Measurements from ENCODE around the gene THAP11. TPM values are rescaled to one million over a fixed set of nuclear protein-coding genes. Genes with fewer than 3 reads are reported as not detected.

Gene THAP11
- polyA plus RNA-seq, 3 donors = 17.6 to 84.2 (median 52.5) TPM

GRCh38 chr16:67856927-67857546 is 14.9 kb downstream of the THAP11 start:
- Mint-ChIP-seq H3K4me3 (no peak overlapping the region), H3K36me3 (peaks cover 16 to 17% of the 10 kb centered on the region in 2 donors), H3K27me3 (ENCODE audit: low read depth in 3 of 3) (no peaks in the 10 kb centered on the region), H3K4me1 (peaks cover 26% of the 10 kb centered on the region), H3K9me3 (peaks cover 0 to 2% (median 0%) of the 10 kb centered on the region in 7 donors), H3K27ac (peak overlapping the region in 6 of 7 donors; percentile 68 to 92 (median 88))
- no peak overlapping the region for H3K4me2 ChIP-seq (replicated peaks; ENCODE audit: extremely low read depth, low read length, poor library complexity, severe bottlenecking)
- TF ChIP-seq CTCF (IDR thresholded peaks at IDR 0.05) = no peak
- H3K36me3 ChIP-seq (replicated peaks in 1 of 2; ENCODE audit: control insufficient read depth in 1 of 2, insufficient read depth in 2 of 2, low read length in 2 of 2) = peaks cover 14 to 20% of the 10 kb centered on the region in 2 donors
- no peak for DNase-seq
- no peak overlapping the region for H2AFZ ChIP-seq (ENCODE audit: insufficient read depth, low read depth, low read length, poor library complexity, severe bottlenecking)
- no peak overlapping the region for H3K4me3 ChIP-seq (replicated peaks in 1 of 3; ENCODE audit: low read depth in 2 of 3, low read length in 3 of 3)
- no peaks in the 10 kb centered on the region for H3K9me3 ChIP-seq (replicated peaks in 1 of 2; ENCODE audit: control insufficient read depth in 1 of 2, insufficient read depth in 1 of 2, low read length in 2 of 2)
- peaks cover 58% of the 10 kb centered on the region for H4K20me1 ChIP-seq (ENCODE audit: insufficient read depth, low read length)
- no peaks in the 10 kb centered on the region for H3K27me3 ChIP-seq (ENCODE audit: control insufficient read depth in 2 of 2, insufficient read depth in 2 of 2, low read length in 2 of 2)
- WGBS (ENCODE audit: insufficient coverage) = 92% methylated on average over 4 of the region's 5 CpGs
- H3K27ac ChIP-seq (ENCODE audit: low read depth in 1 of 2, low read length in 2 of 2) = peak overlapping the region in 1 of 2 donors; percentile 66
- H3K4me1 ChIP-seq (ENCODE audit: control insufficient read depth in 1 of 2, insufficient read depth in 2 of 2, low read length in 2 of 2) = peaks cover 4 to 12% of the 10 kb centered on the region in 2 donors
- peaks cover 96% of the 10 kb centered on the region for H3K79me2 ChIP-seq (ENCODE audit: insufficient read depth, low read length)
- intact Hi-C loops (cut with micrococcal nuclease) = no loop called here
- H3K9ac ChIP-seq (ENCODE audit: insufficient read depth, low read length, poor library complexity, severe bottlenecking) = peak overlapping the region; percentile 0

- Histone ChIP-seq H3K27me3 (ENCODE audit: control insufficient read depth in 2 of 2, insufficient read depth in 2 of 2, low read length in 2 of 2) (no peaks in the 10 kb centered on the region), H2AFZ (ENCODE audit: insufficient read depth, low read depth, low read length, poor library complexity, severe bottlenecking) (no peak overlapping the region), H3K4me1 (ENCODE audit: control insufficient read depth in 1 of 2, insufficient read depth in 2 of 2, low read length in 2 of 2) (peaks cover 4 to 12% of the 10 kb centered on the region in 2 donors), H3K36me3 (replicated peaks in 1 of 2; ENCODE audit: control insufficient read depth in 1 of 2, insufficient read depth in 2 of 2, low read length in 2 of 2) (peaks cover 14 to 26% of the 10 kb centered on the region in 2 donors), H3K9ac (ENCODE audit: insufficient read depth, low read length, poor library complexity, severe bottlenecking) (peak overlapping the region; percentile 0), H3K4me2 (replicated peaks; ENCODE audit: extremely low read depth, low read length, poor library complexity, severe bottlenecking) (no peak overlapping the region), H3K27ac (ENCODE audit: low read depth in 1 of 2, low read length in 2 of 2) (peak overlapping the region in 1 of 2 donors; percentile 66), H3K9me3 (replicated peaks in 1 of 2; ENCODE audit: control insufficient read depth in 1 of 2, insufficient read depth in 1 of 2, low read length in 2 of 2) (no peaks in the 10 kb centered on the region), H3K79me2 (ENCODE audit: insufficient read depth, low read length) (peaks cover 96% of the 10 kb centered on the region), H3K4me3 (replicated peaks in 1 of 3; ENCODE audit: low read depth in 2 of 3, low read length in 3 of 3) (no peak overlapping the region), H4K20me1 (ENCODE audit: insufficient read depth, low read length) (peaks cover 58% of the 10 kb centered on the region)
- Mint-ChIP-seq H3K36me3 (peaks cover 16 to 21% of the 10 kb centered on the region in 2 donors), H3K4me1 (peaks cover 26% of the 10 kb centered on the region), H3K9me3 (peaks cover 0 to 2% (median 0%) of the 10 kb centered on the region in 7 donors), H3K27ac (peak overlapping the region; percentile 68 to 92 (median 87)), H3K4me3 (no peak overlapping the region), H3K27me3 (ENCODE audit: low read depth in 3 of 3) (no peaks in the 10 kb centered on the region)
- DNase-seq = peak in 2 of 3 donors; percentile 43 to 66
- WGBS (ENCODE audit: insufficient coverage) = no CpG with 5 or more reads among the region's 3 CpGs
- no peak for TF ChIP-seq CTCF (IDR thresholded peaks at IDR 0.05)
- intact Hi-C loops (cut with micrococcal nuclease) = no loop called here
Measured at GRCh38 chr16:67857547-67858233, 15.6 kb downstream of the THAP11 start.
